Measurements from ENCODE around the gene COQ2. TPM values are rescaled to one million over a fixed set of nuclear protein-coding genes. Genes with fewer than 3 reads are reported as not detected.

The COQ2 gene
- total RNA-seq, 2 experiments from 2014 or later, result 23.4 to 23.9 TPM

GRCh38 chr4:83229791-83230190, 54.8 kb downstream of the COQ2 start:
- ChIA-PET CTCF (interaction anchor here (0.9 kb wide), 1 partner anchor 12 kb away, joined by 4 read pairs; no protein-coding TSS in a partner anchor), POLR2A (no interaction called here)

- ChIA-PET CTCF (no interaction called here), POLR2A (no interaction called here)
Observed at GRCh38 chr4:83228231-83228630, 56.4 kb downstream of the COQ2 start.

GRCh38 chr4:83224502-83225197, 59.9 kb downstream of the COQ2 start:
- ChIA-PET POLR2A (interaction anchor here (0.6 kb wide), 1 partner anchor 147 kb away, joined by 3 read pairs; no protein-coding TSS in a partner anchor), CTCF (no interaction called here)

- ChIA-PET POLR2A (no interaction called here), CTCF (no interaction called here)
Observed at GRCh38 chr4:83223781-83224180, 60.8 kb downstream of the COQ2 start.

- POLR2A ChIA-PET, result no interaction called here
- CTCF ChIA-PET, result interaction anchor here (1.0 kb wide), 1 partner anchor 16 kb away, joined by 3 read pairs; no protein-coding TSS in a partner anchor
Observed at GRCh38 chr4:83221897-83222441, 62.6 kb downstream of the COQ2 start.

- POLR2A ChIA-PET, result no interaction called here
- CTCF ChIA-PET, result interaction anchor here (1.0 to 1.2 kb wide), 2 partner anchors 31 to 36 kb away, joined by 3 read pairs; no protein-coding TSS in a partner anchor
Observed at GRCh38 chr4:83219344-83220331, 65.0 kb downstream of the COQ2 start.

- ChIA-PET POLR2A (interaction anchor here (0.6 to 1.2 kb wide), 5 partner anchors 50 to 122 kb away, joined by 3 to 5 read pairs (median 3); no protein-coding TSS in a partner anchor), CTCF (interaction anchor here (0.6 to 1.4 kb wide), 7 partner anchors 11 to 130 kb away, joined by 3 to 5 read pairs (median 3); no protein-coding TSS in a partner anchor)
Observed at GRCh38 chr4:83217721-83218522, 66.7 kb downstream of the COQ2 start.

- ChIA-PET CTCF (interaction anchor here (1.2 to 1.4 kb wide), 3 partner anchors 12 to 104 kb away, joined by 3 to 5 read pairs (median 4); no protein-coding TSS in a partner anchor), POLR2A (interaction anchor here (0.7 to 1.2 kb wide), 4 partner anchors 51 to 121 kb away, joined by 3 to 5 read pairs (median 4); no protein-coding TSS in a partner anchor)
Observed at GRCh38 chr4:83216959-83217683, 67.5 kb downstream of the COQ2 start.

GRCh38 chr4:83214079-83214478, 70.5 kb downstream of the COQ2 start:
- POLR2A ChIA-PET, result no interaction called here

More at GRCh38 chr4:83214079-83214478, 70.5 kb downstream of the COQ2 start:
- CTCF ChIA-PET, result interaction anchor here (1.1 kb wide), 1 partner anchor 147 kb away, joined by 3 read pairs; no protein-coding TSS in a partner anchor

Other genes starting within 250 kb of the COQ2 start
- 10 to 100 TPM; 36.6 to 37.2 TPM for gene COPS4, start 249.6 kb downstream of the COQ2 start, total RNA-seq
- gene PLAC8, start 170.1 kb downstream of the COQ2 start, total RNA-seq, result 10 to 100 TPM; 14.0 to 14.5 TPM
- gene HPSE, start 50.0 kb upstream of the COQ2 start, total RNA-seq, result 1 to 10 TPM; 7.1 to 7.6 TPM
- 10 to 100 TPM; 10.9 to 11.7 TPM for gene HELQ, start 171.0 kb upstream of the COQ2 start, total RNA-seq
- gene MRPS18C, start 171.3 kb upstream of the COQ2 start, total RNA-seq, result 10 to 100 TPM; 72.3 to 84.5 TPM
- gene ABRAXAS1, start 200.3 kb upstream of the COQ2 start, total RNA-seq, result 10 to 100 TPM in 1 of 2 experiments, 1 to 10 TPM in 1; 9.7 to 10.5 TPM

Data from activated CD8-positive, alpha-beta memory T cell treated with anti-CD3 and anti-CD28 coated beads for 36 hours (primary cell).